ENCODE results near the gene RAB11FIP2.

RAB11FIP2 gene

DNA sequence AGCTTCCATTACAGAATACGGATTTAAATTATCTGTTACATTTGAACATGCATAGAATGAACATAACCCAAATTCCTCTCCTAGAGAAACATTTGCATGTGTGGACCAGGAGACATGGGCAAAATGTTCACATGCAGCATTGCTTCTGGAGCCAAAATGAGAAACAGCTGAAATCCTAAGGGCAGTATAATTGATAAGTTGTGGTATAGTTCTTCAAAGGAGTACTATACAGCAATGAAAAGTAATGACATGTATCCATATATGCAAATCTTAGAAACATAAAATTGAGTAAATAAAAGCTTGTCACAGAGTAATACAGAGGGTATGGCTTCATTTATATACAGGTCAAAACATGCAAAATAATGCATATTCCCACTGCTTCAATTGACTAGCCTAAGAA, 77.1 kb downstream of the RAB11FIP2 start:
- Histone ChIP-seq H4K20me1 (ENCODE audit: insufficient read depth, low read length) (no peaks in the 10 kb centered on the region), H2AFZ (ENCODE audit: low read depth, low read length) (no peak overlapping the region), H3K27ac (ENCODE audit: low read length) (no peak overlapping the region), H3K36me3 (ENCODE audit: insufficient read depth, low read length) (no peaks in the 10 kb centered on the region), H3K9ac (ENCODE audit: low read depth, low read length) (no peak overlapping the region), H3K4me1 (ENCODE audit: insufficient read depth, low read length) (no peaks in the 10 kb centered on the region), H3K4me3 (ENCODE audit: low read depth in 1 of 2, low read length in 2 of 2) (no peak overlapping the region), H3K79me2 (ENCODE audit: insufficient read depth, low read length) (no peaks in the 10 kb centered on the region), H3K9me3 (ENCODE audit: insufficient read depth, low read length, severe bottlenecking) (no peaks in the 10 kb centered on the region), H3K4me2 (ENCODE audit: insufficient read depth, low read length) (no peak overlapping the region), H3K27me3 (ENCODE audit: insufficient read depth, low read length, poor library complexity) (peaks cover 5% of the 10 kb centered on the region)
- TF ChIP-seq, protein P1, sequence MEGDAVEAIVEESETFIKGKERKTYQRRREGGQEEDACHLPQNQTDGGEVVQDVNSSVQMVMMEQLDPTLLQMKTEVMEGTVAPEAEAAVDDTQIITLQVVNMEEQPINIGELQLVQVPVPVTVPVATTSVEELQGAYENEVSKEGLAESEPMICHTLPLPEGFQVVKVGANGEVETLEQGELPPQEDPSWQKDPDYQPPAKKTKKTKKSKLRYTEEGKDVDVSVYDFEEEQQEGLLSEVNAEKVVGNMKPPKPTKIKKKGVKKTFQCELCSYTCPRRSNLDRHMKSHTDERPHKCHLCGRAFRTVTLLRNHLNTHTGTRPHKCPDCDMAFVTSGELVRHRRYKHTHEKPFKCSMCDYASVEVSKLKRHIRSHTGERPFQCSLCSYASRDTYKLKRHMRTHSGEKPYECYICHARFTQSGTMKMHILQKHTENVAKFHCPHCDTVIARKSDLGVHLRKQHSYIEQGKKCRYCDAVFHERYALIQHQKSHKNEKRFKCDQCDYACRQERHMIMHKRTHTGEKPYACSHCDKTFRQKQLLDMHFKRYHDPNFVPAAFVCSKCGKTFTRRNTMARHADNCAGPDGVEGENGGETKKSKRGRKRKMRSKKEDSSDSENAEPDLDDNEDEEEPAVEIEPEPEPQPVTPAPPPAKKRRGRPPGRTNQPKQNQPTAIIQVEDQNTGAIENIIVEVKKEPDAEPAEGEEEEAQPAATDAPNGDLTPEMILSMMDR (IDR thresholded peaks at IDR 0.05; ENCODE audit: borderline replicate concordance, extremely low read depth, low read length, poor library complexity, severe bottlenecking), result no peak
- TF ChIP-seq EZH2 (IDR thresholded peaks at IDR 0.05; ENCODE audit: borderline replicate concordance, low read depth, low read length, severe bottlenecking), result no peak
- DNase-seq (no peak), ATAC-seq (ENCODE audit: insufficient read depth, low read depth) (no peak)

DNA sequence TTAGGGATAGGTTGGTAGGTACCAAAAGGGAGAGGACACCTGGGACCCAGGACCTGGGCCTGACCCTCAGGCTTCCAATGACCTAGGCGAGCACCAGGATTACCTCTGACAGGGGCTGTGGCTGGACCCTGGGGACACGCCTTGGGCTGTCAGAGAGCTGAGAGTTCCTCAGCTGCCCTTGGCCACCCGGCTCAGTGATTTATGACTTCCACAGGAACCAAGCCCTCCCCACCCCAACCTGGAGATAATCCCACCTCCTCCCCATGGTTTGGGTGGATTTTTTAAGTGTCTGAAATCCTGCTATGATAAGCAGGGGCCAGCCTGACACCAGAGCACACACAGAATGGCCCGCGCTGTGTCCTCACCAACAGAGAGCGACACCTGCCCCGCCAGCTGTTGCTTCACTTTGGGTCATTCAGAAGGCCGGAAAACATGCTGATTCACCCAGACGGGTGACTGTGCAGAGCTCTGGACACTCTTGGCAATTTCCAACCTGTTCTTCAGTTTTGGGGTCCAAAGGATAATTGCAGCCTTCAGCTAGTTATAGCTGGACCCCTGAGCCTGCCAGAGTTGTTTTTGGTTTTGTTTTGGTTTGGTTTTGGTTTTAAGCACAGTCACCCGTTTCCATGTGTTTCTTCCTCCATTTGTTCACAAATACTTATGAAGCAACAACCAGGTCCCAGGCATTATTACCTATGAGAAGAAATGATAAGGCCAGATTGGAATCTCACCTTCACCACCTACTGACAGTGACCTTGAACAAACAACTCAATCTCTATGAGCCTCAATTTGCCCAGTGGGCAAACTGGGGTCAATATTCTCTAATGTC, 78.2 kb downstream of the RAB11FIP2 start:
- Histone ChIP-seq H3K27me3 (ENCODE audit: insufficient read depth, low read length, poor library complexity) (peaks cover 10% of the 10 kb centered on the region), H3K9me3 (ENCODE audit: insufficient read depth, low read length, severe bottlenecking) (no peaks in the 10 kb centered on the region), H2AFZ (ENCODE audit: low read depth, low read length) (no peak overlapping the region), H3K4me1 (ENCODE audit: insufficient read depth, low read length) (no peaks in the 10 kb centered on the region), H3K9ac (ENCODE audit: low read depth, low read length) (no peak overlapping the region), H3K36me3 (ENCODE audit: insufficient read depth, low read length) (no peaks in the 10 kb centered on the region), H3K4me2 (ENCODE audit: insufficient read depth, low read length) (no peak overlapping the region), H4K20me1 (ENCODE audit: insufficient read depth, low read length) (no peaks in the 10 kb centered on the region), H3K79me2 (ENCODE audit: insufficient read depth, low read length) (no peaks in the 10 kb centered on the region), H3K4me3 (ENCODE audit: low read depth in 1 of 2, low read length in 2 of 2) (no peak overlapping the region), H3K27ac (ENCODE audit: low read length) (no peak overlapping the region)
- DNase-seq (no peak), ATAC-seq (ENCODE audit: insufficient read depth, low read depth) (no peak)
- TF ChIP-seq, protein P1 (IDR thresholded peaks at IDR 0.05; ENCODE audit: borderline replicate concordance, extremely low read depth, low read length, poor library complexity, severe bottlenecking), result no peak
- no peak for TF ChIP-seq EZH2 (IDR thresholded peaks at IDR 0.05; ENCODE audit: borderline replicate concordance, low read depth, low read length, severe bottlenecking)

DNA sequence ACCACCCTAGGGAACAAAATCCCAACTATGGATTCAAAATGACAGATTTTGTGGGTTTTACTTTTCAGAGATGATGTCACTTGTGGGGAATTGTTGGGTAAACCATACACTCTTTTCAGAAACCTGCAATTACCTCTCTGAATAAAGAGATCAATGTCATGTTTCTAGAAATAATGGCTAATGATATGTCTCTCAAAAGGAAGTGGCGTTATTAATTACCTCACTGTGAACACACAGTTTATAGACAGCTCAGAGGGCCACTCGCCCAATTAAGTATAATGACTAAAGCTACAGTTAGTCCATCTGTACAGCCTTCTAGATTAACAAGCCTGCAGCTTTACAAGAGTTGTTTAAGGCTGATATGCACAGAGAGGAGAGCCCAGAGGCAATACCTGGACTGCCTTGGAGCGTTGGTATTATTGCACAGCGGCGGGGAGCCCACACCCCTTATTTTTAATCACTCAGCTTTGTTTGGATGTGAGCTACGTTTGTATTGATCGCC, 79.5 kb downstream of the RAB11FIP2 start:
- H3K9ac ChIP-seq (ENCODE audit: low read depth, low read length), result no peak overlapping the region
- DNase-seq (no peak), ATAC-seq (ENCODE audit: insufficient read depth, low read depth) (no peak)
- no peaks in the 10 kb centered on the region for H4K20me1 ChIP-seq (ENCODE audit: insufficient read depth, low read length)
- no peak overlapping the region for H3K27ac ChIP-seq (ENCODE audit: low read length)
- no peaks in the 10 kb centered on the region for H3K36me3 ChIP-seq (ENCODE audit: insufficient read depth, low read length)
- H3K4me2 ChIP-seq (ENCODE audit: insufficient read depth, low read length), result no peak overlapping the region
- peaks cover 17% of the 10 kb centered on the region for H3K27me3 ChIP-seq (ENCODE audit: insufficient read depth, low read length, poor library complexity)
- no peak overlapping the region for H2AFZ ChIP-seq (ENCODE audit: low read depth, low read length)
- TF ChIP-seq EZH2 (IDR thresholded peaks at IDR 0.05; ENCODE audit: borderline replicate concordance, low read depth, low read length, severe bottlenecking), result no peak
- TF ChIP-seq, protein P1 (IDR thresholded peaks at IDR 0.05; ENCODE audit: borderline replicate concordance, extremely low read depth, low read length, poor library complexity, severe bottlenecking), result no peak
- no peak overlapping the region for H3K4me3 ChIP-seq (ENCODE audit: low read depth in 1 of 2, low read length in 2 of 2)
- no peaks in the 10 kb centered on the region for H3K9me3 ChIP-seq (ENCODE audit: insufficient read depth, low read length, severe bottlenecking)
- no peaks in the 10 kb centered on the region for H3K4me1 ChIP-seq (ENCODE audit: insufficient read depth, low read length)
- H3K79me2 ChIP-seq (ENCODE audit: insufficient read depth, low read length), result no peaks in the 10 kb centered on the region

Data from DND-41 (cell line).